Type B pancreatic cell (in vitro differentiated cells): ENCODE data around the gene TRIM22. TPM values are rescaled to one million over a fixed set of nuclear protein-coding genes. Genes with fewer than 3 reads are reported as not detected.
A peak's percentile ranks its signal among the peaks of the same experiment; 100 is the strongest.
"Not testable (repeated sequence)": the region's sequence is repeated elsewhere in the genome, so short reads cannot be mapped to it uniquely, and the experiment has no call there.

Experiments
- DNase-seq: peaks from one replicate; pipeline ENCODE4 v3.0.0; 2021; ENCODE audit warnings: mixed read lengths; ENCODE audit not compliant: unreplicated experiment; ENCODE audit errors: extremely low spot score
- H3K27ac Mint-ChIP-seq: 2 replicates; pipeline ENCODE4 v1.8.0; 2021; ENCODE audit warnings: mild to moderate bottlenecking, mixed read lengths
- H3K27me3 Mint-ChIP-seq: 2 replicates; pipeline ENCODE4 v1.8.0; 2021; ENCODE audit warnings: mixed read lengths
- H3K36me3 Mint-ChIP-seq: 2 replicates; pipeline ENCODE4 v1.8.0; 2021; ENCODE audit warnings: mixed read lengths
- H3K4me1 Mint-ChIP-seq: one replicate; pipeline ENCODE4 v1.8.0; 2021; ENCODE audit warnings: mixed read lengths; ENCODE audit not compliant: unreplicated experiment
- H3K4me3 Mint-ChIP-seq: 2 replicates; pipeline ENCODE4 v1.8.0; 2021; ENCODE audit warnings: mild to moderate bottlenecking, mixed read lengths
- H3K9me3 Mint-ChIP-seq: 2 replicates; pipeline ENCODE4 v1.8.0; 2021; ENCODE audit warnings: mixed read lengths
- total RNA-seq: library from RNA; stranded (reverse); gene quantifications from 2 replicates; pipeline ENCODE4 v1.2.1, GENCODE V29; 2021; ENCODE audit warnings: low replicate concordance
- TF ChIP-seq, protein P1 (sequence below): fragments of 200-600 bp; sonication (generic); conservative IDR thresholded peaks from 2 replicates; pipeline ENCODE4 v1.5.0; 2021; ENCODE audit warnings: antibody characterized with exemption, mild to moderate bottlenecking

The TRIM22 gene
- total RNA-seq, 1 donor from 2014 or later = 27.4 TPM

DNA sequence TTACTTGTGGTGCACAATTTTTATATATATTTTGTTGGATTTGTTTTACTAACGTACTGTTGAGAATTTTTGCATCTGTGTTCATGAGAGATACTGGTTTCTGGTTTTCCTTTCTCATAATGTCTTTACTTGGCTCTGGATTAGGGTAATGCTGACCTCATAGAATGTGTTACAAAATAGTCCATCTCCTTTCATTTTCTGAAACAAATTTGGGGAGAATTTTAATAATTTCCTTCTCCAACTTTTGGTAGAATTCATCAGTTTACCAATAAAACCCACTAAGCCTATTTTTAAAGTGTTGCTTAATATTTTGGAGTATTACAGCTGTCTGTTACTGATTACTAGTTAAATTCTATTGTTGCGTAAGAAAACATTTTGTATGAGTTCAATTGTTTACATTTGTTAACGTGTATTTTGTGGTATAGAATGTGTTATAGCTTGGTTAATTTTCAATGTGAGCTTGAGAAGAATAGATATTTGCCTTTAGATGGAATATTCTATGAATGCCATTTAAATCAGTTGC is 11.5 kb downstream of the TRIM22 start:
- H3K9me3 Mint-ChIP-seq = no peaks in the 10 kb centered on the region
- no peaks in the 10 kb centered on the region for H3K27me3 Mint-ChIP-seq
- no peak overlapping the region for H3K4me3 Mint-ChIP-seq
- no peaks in the 10 kb centered on the region for H3K4me1 Mint-ChIP-seq
- TF ChIP-seq, protein P1, sequence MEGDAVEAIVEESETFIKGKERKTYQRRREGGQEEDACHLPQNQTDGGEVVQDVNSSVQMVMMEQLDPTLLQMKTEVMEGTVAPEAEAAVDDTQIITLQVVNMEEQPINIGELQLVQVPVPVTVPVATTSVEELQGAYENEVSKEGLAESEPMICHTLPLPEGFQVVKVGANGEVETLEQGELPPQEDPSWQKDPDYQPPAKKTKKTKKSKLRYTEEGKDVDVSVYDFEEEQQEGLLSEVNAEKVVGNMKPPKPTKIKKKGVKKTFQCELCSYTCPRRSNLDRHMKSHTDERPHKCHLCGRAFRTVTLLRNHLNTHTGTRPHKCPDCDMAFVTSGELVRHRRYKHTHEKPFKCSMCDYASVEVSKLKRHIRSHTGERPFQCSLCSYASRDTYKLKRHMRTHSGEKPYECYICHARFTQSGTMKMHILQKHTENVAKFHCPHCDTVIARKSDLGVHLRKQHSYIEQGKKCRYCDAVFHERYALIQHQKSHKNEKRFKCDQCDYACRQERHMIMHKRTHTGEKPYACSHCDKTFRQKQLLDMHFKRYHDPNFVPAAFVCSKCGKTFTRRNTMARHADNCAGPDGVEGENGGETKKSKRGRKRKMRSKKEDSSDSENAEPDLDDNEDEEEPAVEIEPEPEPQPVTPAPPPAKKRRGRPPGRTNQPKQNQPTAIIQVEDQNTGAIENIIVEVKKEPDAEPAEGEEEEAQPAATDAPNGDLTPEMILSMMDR = no peak
- no peak overlapping the region for H3K27ac Mint-ChIP-seq
- no peaks in the 10 kb centered on the region for H3K36me3 Mint-ChIP-seq
- no peak for DNase-seq

DNA sequence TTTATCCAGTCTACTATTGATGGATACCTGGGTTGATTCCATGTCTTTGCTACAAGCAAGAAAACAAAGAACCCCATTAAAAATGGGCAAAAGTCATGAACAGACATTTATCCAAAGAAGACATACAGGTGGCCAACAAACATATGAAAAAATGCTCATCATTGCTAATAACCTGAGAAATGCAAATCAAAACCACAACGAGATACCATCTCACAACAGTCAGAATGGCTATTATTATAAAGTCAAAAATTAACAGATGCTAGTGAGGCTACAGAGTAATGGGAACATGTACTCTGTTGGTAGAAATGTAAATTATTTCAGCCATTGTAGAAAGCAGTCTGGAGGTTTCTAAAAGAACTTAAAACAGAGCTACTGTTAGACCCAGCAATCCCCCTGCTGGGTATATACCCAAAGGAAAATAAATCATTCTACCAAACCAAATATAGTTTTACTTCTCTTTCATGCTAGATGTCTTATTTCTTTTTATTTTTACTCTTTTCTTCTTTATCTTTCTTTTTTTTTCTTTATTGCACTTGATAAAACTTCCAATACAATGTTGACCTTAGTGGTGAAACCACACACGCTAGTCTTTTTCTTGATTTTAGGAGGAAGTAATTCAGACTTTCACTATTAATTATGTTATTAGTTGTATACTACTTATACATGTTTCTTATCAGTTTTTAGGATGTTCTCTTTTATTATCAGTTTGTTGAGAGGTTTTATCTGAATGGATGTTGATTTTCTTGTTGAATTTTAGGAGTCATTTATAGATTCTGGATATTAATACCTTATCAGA is 14.3 kb downstream of the TRIM22 start:
- H3K9me3 Mint-ChIP-seq = no peaks in the 10 kb centered on the region
- H3K36me3 Mint-ChIP-seq = no peaks in the 10 kb centered on the region
- no peaks in the 10 kb centered on the region for H3K27me3 Mint-ChIP-seq
- TF ChIP-seq, protein P1 = no peak
- DNase-seq = no peak
- H3K27ac Mint-ChIP-seq = no peak overlapping the region
- no peak overlapping the region for H3K4me3 Mint-ChIP-seq
- no peaks in the 10 kb centered on the region for H3K4me1 Mint-ChIP-seq

DNA sequence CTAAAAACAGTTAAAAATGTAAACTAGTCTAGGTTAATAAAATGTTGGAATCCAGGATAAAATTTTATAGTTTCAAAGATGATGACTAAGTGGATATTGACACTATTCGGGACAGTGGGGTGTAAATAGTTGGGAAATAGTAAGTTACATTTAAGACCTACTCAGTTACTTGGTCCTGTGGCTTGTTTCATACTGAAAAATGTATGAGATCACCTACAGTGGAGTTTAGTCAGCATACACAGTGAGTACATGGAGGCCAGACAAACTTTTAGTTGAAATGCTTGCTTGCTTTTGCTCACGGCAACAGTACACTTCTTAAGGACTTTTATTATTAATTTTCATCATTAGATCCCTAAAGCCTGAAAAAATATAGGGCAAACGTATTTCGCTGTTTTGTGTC is 16.1 kb downstream of the TRIM22 start:
- TF ChIP-seq, protein P1 = no peak
- no peak for DNase-seq
- Mint-ChIP-seq H3K4me1 (no peaks in the 10 kb centered on the region), H3K27me3 (no peaks in the 10 kb centered on the region), H3K27ac (no peak overlapping the region), H3K4me3 (no peak overlapping the region), H3K9me3 (no peaks in the 10 kb centered on the region), H3K36me3 (no peaks in the 10 kb centered on the region)

DNA sequence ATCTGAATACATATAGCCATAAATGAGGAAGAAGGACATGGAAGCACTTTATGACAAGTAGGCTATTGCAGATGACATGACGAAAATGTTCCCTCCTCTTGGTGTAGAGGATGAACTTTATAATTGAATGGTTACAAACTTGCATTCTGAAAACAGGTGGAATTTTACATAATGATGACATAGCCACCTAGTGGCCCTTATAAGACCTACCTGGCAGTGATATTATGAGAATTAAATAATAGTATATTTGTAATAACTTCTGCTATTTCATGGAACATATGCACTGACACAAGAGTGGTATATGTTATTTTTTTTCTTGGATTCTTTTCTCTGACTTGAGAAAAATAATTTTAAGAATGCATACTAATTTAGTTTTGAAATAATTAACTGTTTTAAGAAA is 22.9 kb downstream of the TRIM22 start:
- no peak overlapping the region for H3K27ac Mint-ChIP-seq
- H3K4me1 Mint-ChIP-seq = no peaks in the 10 kb centered on the region
- DNase-seq = no peak
- H3K9me3 Mint-ChIP-seq = no peaks in the 10 kb centered on the region
- TF ChIP-seq, protein P1 = peak; percentile 64
- H3K27me3 Mint-ChIP-seq = no peaks in the 10 kb centered on the region
- H3K36me3 Mint-ChIP-seq = no peaks in the 10 kb centered on the region
- H3K4me3 Mint-ChIP-seq = no peak overlapping the region

DNA sequence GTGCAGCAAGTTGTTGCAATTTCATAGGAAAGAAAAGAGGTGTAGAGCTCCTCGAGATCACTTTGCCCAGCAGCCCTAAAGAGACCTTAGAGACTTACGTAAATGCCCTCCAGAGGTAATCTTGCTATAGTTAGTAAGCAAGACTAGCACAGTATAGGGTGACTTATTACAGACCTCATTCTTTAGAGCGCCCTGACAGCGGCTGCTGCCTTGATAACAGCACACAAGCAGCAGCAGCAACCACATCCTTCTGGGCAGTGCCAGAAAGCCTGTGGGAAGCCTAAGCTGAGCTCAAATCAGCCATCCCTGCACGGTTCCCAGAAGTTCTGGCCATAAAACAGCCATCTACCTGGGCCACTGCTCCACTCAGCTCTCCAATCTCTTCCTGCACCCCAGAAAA is 24.1 kb downstream of the TRIM22 start:
- H3K4me1 Mint-ChIP-seq = no peaks in the 10 kb centered on the region
- no peaks in the 10 kb centered on the region for H3K9me3 Mint-ChIP-seq
- DNase-seq = no peak
- TF ChIP-seq, protein P1 = no peak
- no peaks in the 10 kb centered on the region for H3K27me3 Mint-ChIP-seq
- H3K4me3 Mint-ChIP-seq = no peak overlapping the region
- H3K27ac Mint-ChIP-seq = no peak overlapping the region
- no peaks in the 10 kb centered on the region for H3K36me3 Mint-ChIP-seq

DNA sequence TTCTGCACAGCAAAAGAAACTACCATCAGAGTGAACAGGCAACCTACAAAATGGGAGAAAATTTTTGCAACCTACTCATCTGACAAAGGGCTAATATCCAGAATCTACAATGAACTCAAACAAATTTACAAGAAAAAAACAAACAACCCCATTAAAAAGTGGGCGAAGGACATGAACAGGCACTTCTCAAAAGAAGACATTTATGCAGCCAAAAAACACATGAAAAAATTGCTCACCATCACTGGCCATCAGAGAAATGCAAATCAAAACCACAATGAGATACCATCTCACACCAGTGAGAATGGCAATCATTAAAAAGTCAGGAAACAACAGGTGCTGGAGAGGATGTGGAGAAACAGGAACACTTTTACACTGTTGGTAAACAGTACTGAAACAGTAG is 26.9 kb downstream of the TRIM22 start:
- H3K27ac Mint-ChIP-seq, H3K4me1 Mint-ChIP-seq, H3K4me3 Mint-ChIP-seq, H3K9me3 Mint-ChIP-seq, H3K36me3 Mint-ChIP-seq, H3K27me3 Mint-ChIP-seq, DNase-seq: not testable (repeated sequence)
